HG02973 (cell line): ENCODE measurements around the gene ITPR1.

Source experiments
- ATAC-seq: cut with Tn5 transposase; IDR thresholded peaks from one replicate; pipeline ENCODE4 v1.9.1; 2021; ENCODE audit warnings: moderate library complexity; ENCODE audit not compliant: unreplicated experiment

The ITPR1 gene

DNA sequence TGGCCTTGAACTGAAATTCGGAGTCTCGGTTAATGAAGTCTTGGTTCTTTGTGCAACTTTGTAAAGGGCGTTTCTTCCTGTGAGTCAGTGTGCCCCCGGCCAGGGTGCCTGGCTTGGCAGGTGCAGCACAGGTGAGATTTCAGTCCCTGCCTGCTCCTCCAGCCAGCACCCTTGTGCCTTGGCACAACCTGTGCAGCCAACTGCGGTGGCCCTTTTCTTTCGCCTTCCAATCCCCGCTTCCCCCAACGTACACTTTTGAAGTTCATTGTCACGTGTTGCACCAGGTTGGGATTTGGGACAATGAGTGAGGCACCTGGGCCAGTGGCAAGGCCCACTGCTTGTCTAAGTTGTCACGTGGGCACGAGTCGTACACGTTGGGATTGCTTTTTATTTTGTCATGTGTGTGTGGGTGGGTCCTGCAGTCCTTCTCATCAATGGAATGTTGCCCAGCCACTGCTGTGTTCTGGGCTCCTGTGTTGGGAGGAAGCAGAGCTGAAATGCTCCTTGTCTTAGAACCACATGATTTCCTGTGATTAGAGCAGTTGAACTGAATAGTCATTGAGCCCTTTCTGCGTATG, 243.2 kb downstream of the ITPR1 start:
- ATAC-seq, result no peak

DNA sequence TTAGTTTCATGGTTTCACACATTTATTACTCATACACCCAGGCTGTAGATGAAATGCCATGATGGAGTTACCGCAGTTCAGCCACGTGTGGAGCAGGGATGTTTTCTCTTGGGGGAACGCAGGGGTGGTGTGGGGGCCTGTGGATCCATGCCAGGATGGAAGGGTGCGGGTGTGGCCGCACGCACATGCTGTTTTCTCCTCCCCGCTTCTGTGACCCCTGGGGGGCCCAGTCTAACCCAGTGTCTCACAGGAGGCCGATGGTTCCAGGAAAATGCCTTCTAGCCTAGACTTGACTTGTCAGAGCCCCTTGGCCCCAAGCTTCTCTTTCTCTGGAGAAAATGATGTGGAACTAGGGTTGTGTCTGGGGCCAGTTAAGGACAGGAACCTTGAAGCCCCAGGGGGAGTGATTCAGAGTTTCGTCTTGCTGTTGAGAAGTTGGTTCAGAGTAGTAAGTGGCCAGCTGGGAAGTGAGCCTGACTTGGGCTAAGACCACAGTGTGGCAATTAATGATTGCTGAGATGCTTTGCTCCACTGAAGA, 245.7 kb downstream of the ITPR1 start:
- no peak for ATAC-seq

DNA sequence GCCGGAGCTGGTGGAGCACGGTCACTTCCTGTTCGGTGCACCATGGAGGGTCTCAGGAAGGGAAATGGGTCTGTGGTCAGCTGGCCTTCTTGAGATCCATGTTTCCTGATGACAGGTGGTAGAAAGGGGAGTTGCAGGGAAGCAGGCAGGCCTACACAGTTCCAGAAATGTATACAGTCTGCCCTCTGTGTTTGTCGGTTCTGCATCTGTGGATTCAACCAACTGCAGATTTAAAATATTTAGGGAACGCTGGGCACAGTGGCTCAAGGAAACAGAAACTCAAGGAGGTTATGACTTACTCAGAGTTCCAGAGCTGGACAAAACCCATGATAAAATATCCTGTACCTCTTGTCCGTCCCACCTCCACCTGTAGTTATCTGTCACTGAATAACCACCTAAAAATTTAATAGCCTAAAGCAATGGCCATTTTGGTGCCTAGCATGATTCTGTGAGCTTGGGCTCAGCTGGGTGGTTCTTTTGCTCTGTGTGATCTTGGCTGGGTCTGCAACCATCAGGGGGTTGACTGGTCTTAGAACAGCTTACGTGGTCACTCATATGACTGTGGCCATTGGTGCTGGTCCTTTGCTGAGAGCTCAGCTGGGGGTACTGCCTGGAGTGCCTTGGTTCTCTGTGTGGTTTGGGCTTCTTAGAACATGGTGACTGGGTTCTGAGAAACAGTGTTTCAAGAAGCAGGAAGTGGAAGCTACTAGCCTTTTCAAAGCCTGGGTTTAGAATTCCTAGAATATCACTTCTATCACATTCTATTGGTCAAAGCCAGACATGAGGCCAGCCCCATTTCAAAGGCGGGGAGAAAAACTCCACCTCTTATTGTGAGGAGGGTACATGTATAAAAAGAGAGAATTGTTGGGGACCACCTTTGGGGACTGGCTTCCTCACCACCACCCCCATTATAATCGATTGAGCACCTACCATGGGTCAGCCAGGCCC, 246.4 kb downstream of the ITPR1 start:
- no peak for ATAC-seq

DNA sequence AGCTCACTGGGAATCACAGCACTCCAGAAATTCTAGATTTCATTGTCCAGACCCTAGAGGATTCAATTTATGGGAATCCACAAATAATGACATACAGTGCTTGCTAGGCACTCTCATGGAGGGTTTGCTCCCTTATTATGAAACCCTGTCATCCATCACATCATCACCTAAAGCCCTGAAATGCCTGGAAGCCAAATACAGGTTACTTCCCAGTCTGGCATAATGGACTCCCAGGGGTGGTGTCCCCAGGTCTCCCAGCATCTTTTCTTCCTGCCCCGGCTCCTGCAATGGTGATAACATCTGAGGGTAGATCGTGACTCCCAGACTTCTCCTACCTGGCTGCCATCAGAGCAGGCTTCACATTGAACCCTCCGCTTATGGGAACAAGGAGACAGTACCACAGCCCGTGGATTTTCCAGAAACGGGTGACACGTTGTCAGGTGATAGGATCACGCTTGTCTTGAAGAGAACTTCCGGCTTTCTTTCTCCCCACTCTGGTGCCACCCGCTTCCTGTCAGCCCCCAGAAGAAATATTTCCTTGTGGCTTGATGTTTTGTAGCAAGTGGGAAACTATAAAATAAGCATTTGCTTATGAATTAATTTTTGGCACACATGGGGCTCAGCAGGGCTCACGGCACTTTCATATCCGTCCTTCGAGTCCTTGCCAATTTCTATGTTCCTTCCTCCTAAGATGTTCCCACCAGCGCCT, 247.4 kb downstream of the ITPR1 start:
- no peak for ATAC-seq

DNA sequence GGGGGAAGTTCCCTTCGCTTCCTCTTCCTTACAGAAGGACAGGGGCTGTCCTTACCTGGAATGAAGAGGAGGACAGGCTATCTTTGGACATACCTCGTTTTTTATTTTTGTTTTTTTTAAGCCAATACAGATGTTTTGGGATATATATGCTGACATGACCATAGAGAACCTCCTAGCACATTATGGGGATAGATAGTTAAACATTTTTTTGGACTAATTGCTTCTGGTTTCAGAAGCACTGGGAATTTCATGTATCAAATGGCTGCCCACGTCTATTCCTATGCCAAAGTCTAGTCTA, 247.9 kb downstream of the ITPR1 start:
- ATAC-seq, result no peak

DNA sequence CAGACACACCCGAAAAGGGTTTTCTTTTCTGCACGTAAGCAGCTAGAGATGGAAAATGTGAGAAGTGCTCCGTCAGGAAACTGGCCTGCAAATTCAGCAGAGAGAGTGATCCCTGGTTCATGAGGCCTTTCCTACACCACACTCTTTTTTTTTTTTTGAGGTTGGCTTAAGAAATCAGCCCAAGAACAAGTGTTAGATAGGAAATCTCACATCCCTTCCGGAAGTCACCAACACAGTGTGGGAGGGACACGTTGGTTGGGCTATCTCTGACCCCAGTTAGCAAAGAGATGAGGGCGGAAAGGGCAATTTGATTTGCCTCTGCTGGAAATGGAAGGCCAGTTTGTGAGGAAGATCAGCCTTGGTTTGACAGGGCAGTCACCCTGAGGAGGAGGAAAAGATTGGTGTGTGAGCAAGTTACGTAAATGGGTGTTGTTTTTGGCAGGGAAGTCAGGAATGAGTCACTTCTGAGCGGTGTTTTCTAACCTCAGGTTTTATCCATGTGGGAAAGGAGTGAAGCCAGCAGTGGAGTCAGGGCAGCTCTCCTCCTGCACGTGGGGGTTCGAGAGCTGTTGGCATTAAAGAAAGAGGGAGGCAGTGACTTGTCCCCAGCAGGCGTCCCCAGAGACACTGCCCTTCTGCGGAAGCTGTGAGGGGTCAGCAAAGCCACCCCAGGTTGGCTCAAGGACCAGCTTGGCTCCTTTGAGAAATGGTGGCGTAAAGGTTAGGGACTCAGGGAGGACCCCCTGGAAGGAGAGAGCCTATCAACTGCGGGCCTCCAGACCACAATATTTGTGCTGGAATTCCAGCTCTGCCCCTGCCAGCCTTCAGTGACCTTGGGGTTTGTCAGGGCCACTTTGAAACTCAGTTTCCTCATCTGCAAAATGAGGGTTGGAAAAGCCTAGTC, 248.5 kb downstream of the ITPR1 start:
- ATAC-seq, result no peak

DNA sequence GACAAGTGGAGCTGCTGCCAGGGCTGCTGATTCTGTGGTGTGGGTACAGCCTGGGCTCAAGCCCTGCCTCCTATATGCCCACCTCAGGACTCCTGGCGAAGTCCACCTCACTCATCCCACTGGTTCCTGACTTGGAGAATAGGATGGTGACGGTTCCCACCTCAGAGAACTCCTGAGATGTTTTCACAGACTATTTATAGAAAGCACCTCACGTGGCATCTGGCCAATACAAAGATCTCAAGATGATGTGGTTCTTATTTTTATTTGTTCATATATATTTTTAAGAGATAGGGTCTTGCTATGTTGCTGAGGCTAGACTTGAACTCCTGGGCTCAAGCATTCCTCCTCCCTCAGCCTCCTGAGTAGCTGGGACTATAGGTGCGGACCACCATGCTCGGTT, 249.2 kb downstream of the ITPR1 start:
- no peak for ATAC-seq

DNA sequence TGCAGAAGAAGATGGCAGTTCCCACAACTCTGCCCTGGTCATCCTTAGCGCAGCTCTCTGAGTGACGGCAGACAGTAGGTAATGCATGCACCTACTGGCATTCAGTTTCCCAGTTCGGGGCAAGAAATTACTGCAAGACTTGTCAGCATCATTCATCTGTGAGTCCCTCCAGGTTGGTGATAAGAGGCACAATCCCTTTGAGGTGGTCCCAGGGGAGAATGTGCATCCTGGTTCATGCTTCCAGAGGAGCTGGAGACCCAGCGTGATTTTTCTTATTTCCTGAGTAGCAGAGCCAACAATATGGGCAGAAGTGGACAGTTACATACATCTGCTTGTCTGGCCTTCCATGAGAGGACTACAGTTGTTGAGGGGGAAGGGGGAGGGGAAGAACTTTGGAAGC, 250.2 kb downstream of the ITPR1 start:
- no peak for ATAC-seq

DNA sequence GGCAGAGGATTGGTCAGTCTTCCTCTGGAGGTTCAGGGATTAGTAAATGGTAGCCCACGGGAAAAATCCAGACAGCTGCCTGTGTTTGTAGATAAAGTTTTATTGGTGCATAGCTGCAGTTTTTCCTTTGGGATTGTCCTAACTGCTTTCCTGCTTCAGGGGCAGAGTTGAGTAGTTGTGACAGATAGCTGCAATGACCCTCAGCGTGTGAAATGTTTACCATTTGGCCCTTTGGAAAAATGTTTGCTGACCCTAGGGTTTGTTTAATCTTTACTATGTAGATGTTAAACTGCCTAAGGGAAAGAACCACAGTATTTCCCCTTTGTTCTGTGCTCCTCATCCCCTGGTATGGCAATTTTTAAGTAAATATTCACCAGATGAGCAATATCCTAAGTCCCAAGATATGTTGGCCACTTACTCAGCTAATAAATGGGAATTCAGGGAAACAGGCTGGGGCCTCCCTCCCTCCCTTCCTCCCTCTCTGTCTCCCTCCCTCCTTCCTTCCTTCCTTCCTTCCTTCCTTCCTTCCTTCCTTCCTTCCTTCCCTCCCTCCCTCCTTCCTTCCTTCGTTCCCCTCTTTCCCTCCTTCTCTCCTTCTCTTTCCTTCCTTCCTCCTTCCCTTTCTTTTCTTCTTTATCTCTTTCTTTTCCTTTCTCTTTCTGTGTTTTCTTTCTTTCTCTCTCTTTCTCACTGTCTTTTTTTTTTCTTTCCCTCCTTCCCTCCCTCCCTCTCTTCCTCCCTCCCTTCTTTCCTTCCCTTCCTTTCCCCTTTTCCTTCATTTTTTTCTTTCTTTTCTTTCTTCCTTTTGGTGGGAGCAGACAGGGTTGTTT, 251.5 kb downstream of the ITPR1 start:
- ATAC-seq, result no peak

DNA sequence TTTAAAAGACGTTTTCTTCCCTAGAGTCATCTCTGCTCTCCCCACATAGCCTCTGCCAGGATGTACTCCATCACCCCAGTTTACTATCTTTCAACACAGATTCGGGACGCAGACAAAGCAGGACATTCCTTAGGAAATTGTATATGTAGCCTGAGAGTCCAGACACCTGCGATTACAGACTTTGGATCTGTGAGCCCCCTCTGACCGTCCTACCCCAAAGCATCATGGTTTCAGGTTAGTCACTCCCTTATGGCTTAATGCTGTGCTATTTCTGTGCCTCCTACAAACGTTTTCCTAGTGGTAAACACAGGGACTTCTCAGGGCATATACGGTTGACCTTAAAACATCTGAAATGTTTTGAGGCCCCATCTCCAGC, 252.1 kb downstream of the ITPR1 start:
- ATAC-seq, result no peak

DNA sequence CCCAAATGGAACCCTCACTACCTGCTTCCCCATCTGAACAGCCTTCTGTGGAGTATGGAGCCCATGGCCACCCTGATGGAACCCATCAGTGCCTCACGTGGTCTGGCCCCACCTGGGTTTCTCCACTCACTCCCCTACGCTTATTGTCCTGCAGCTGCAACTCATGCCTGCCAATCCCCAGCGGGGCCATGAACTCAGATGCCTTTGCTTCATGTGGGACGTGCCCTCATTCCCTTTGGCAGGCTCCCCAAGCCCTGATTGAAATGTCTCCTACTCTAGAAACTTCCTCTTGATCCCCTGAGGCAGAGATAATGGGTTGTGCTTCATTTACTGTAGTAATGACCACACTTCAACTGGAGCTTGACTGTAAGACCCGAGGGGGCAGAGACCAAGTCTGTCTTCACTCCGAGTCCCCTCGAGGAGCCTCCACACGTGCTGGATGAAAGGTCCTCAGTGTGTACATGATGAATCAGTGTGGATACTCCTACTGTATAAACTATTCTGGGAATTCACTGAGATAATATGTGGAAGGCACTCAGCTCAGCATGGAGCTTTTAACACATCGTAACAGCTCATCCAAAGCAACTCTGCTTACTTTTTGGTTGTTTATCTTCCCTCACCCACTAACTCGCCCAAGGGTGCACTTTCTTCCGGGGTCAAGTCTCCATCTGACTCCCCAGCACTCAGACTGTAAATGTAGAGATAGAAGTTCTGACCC, 253.3 kb downstream of the ITPR1 start:
- ATAC-seq, result no peak

DNA sequence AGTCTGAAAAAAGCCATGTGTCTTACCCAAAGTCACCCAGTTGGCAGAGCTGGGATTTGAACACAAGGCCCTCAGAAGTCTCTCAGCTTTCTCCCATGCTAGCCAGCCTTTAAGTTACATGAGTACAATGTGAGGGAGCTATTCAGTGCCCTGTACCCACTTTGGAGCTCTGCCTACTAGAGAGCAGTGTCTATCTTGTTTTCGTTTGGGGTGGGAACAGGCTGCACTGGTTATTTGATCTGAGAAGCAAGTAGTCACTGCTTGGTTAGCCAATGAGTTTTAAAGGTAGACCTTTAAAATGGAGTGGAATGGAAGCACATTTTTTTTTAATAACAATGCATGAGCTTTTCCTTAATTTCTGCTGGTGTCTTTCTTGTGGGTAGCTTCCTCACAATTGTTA, 255.0 kb downstream of the ITPR1 start:
- no peak for ATAC-seq

DNA sequence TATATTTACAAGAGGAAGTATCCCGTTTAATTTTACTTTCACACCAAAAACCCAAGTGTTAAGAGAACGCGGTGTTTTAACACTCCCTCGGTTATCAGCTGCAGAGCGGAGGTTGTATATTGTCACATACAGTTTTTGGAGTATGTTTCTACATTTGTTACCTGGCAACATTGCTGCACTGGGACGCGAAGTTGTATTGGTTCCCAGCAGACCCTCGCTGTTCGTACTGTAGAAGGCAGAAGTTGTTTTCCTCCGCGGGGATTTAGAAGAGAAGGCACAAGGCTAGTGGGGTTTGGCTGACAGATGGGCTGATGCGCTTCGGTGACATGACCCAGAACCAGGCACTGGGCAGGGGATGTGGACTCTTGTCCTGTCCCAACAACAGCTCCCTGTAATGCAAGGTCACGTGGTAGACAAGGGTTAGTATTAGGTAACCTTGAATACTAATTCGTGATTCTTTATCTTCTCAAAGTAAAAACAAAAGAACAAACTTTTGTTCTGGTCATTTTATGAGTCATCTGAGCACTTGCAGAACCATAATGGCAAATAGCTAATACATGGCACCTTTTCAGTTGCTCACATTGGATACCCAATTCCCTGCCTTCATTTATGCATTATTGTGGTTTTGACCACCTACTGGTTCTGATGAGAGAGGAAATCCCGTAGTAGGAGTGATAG, 255.7 kb downstream of the ITPR1 start:
- ATAC-seq, result peak; percentile 55

DNA sequence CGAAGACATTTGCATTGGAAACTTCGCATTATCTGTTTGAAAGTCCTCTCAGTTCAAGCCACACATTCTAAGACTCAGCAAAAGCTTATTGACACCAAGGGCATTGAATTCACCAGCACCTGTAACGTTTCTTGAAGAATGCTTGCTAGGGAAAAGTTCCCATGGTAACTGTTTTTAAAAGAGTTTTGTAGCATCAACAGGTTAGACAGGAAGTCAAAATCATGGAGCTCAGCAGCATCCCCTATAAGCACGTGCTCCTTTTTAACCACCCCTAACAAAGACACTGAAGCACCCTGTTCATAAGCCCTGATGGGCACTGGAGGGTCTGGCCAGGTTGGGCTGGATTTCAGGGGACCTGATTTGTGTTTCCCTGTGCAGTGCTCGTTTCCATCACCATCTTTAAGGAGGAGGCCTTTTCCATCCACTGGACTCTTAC, 256.4 kb downstream of the ITPR1 start:
- ATAC-seq, result no peak

DNA sequence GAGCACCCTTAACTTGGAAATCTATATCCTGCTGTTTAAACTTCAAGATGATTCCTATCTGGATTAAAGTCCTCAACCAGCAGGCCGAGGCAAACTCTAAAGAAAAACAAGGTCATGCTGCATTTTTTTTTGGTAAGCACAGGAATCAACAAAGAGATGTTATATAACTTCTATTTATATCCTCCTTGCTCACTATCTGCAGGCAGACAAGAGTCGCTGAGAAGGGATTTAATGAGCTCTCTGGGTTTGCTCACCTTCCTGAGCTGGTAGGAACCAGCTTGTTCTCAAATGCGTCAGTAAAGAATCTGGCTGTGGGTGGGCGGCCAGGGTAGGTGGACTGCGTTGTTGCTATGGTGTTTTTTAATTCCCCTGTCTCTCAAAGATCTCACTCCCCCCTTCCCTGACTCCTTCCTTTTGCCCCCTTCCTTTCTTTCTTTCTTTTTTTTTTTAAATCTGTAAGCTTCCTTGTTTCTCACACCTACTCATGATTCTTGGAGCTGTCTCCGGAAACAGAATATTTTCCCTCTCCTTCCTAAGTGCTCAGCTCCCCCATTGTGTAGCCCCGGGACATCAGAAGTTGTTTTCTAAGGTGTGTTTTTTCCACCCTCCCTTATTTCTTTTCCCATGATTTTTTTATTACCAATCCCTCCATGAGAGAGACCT, 257.3 kb downstream of the ITPR1 start:
- ATAC-seq, result no peak

DNA sequence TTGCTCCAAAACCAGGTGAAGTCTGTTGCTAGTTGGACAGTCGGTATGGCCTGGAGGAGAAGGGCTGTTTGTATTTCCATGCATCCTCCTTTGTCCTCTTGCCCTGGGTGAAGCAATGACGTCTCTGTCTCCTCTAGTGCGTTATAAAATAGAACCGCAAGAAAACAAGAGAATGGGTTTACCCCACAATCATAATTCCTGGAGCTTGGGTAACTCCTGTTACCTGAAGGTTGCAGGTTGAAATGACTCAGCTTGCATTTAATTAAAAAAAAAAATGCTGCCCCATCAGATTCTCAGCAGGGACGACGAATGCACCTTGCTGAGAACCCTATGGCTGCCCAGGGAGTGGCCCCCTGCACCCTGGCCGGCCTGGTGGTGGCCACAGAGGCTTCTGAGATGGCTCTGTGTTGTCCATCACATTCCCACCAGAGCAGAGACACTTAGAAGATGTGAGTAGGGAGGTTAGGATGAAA, 257.9 kb downstream of the ITPR1 start:
- no peak for ATAC-seq

DNA sequence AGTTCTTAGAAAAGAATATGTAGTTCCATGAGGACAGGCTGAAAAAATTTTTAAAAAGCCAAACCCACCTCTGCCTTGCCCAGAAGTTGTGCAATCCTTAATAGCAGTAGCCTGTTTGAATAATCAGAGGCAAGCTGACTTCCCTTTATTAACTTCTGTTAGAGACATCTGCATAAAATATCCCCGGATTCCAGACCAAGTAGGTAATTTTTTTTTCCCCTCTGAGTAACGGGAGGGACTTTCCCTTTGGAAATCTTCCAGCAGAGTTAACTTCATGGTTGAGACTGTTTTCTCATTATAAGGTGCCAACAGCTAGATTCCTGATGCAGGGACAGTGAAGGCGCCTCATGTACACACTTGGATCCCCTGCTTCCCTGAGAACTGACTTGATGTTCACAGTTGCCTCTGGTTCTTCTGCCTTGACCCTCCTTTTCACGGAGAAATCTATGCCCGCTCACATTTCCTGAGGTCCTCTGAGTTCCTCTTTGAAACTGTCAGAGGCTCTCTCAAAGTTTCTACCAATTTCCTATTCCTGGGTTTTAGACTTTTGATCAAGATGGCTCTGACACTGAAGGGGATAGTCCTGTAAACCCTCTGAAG, 258.5 kb downstream of the ITPR1 start:
- no peak for ATAC-seq
